Calu3 (cell line): ENCODE measurements around the gene ENDOG. TPM values are rescaled to one million over a fixed set of nuclear protein-coding genes. Genes with fewer than 3 reads are reported as not detected.
"Not testable (repeated sequence)": the region's sequence is repeated elsewhere in the genome, so short reads cannot be mapped to it uniquely, and the experiment has no call there.

Experiments used
- BruUV-seq: library from RNA; stranded (reverse); fragments of 400-500 nt; replicated peaks from 2 replicates; lab custom pipeline; 2021; lab: Mats Ljungman, UMichigan
- CTCF ChIA-PET: fragments of 300-600 bp; sonication (Branson Sonifier 250); formaldehyde crosslinking; loops from one replicate; lab custom pipeline; 2022; ENCODE audit warnings: antibody characterized with exemption; lab: Charles Lee
- DNase-seq: peaks from one replicate; pipeline ENCODE4 v3.0.0; 2022
- H3K27ac Mint-ChIP-seq: one replicate; pipeline ENCODE4 v1.8.0; 2022; ENCODE audit warnings: mixed read lengths; ENCODE audit not compliant: unreplicated experiment
- H3K27me3 Mint-ChIP-seq: one replicate; pipeline ENCODE4 v1.8.0; 2022; ENCODE audit warnings: mixed read lengths; ENCODE audit not compliant: unreplicated experiment
- H3K36me3 Mint-ChIP-seq: one replicate; pipeline ENCODE4 v1.8.0; 2022; ENCODE audit warnings: mild to moderate bottlenecking, moderate library complexity, mixed read lengths; ENCODE audit not compliant: insufficient read depth, unreplicated experiment
- H3K4me1 Mint-ChIP-seq: one replicate; pipeline ENCODE4 v1.8.0; 2022; ENCODE audit warnings: mild to moderate bottlenecking, low read depth, mixed read lengths; ENCODE audit not compliant: unreplicated experiment
- H3K4me3 Mint-ChIP-seq: one replicate; pipeline ENCODE4 v1.8.0; 2022; ENCODE audit warnings: mild to moderate bottlenecking, low read depth, moderate library complexity, mixed read lengths; ENCODE audit not compliant: unreplicated experiment
- H3K9me3 Mint-ChIP-seq: one replicate; pipeline ENCODE4 v1.8.0; 2022; ENCODE audit warnings: low read depth, mixed read lengths; ENCODE audit not compliant: unreplicated experiment
- intact Hi-C: fragments of 100-400 bp; cut with micrococcal nuclease; formaldehyde crosslinking; loops from one replicate; pipeline ENCODE4 v1.10.0; 2022; ENCODE audit not compliant: unreplicated experiment
- total RNA-seq: library from RNA; stranded (reverse); gene quantifications from 2 replicates; pipeline ENCODE4 v1.2.3, GENCODE V29; 2022
- TF ChIP-seq, protein P1 (sequence below): fragments of 200-600 bp; IDR thresholded peaks from one replicate; pipeline ENCODE4 v1.8.0; 2022; ENCODE audit warnings: antibody characterized with exemption; ENCODE audit not compliant: unreplicated experiment

The ENDOG gene
- total RNA-seq, 1 experiment from 2014 or later, result 15.2 TPM

- no TSS peak for BruUV-seq
- H3K4me1 Mint-ChIP-seq, result no peaks in the 10 kb centered on the region
- H3K4me3 Mint-ChIP-seq, result no peak overlapping the region
- H3K27me3 Mint-ChIP-seq, result no peaks in the 10 kb centered on the region
- no peak for DNase-seq
- TF ChIP-seq, protein P1, sequence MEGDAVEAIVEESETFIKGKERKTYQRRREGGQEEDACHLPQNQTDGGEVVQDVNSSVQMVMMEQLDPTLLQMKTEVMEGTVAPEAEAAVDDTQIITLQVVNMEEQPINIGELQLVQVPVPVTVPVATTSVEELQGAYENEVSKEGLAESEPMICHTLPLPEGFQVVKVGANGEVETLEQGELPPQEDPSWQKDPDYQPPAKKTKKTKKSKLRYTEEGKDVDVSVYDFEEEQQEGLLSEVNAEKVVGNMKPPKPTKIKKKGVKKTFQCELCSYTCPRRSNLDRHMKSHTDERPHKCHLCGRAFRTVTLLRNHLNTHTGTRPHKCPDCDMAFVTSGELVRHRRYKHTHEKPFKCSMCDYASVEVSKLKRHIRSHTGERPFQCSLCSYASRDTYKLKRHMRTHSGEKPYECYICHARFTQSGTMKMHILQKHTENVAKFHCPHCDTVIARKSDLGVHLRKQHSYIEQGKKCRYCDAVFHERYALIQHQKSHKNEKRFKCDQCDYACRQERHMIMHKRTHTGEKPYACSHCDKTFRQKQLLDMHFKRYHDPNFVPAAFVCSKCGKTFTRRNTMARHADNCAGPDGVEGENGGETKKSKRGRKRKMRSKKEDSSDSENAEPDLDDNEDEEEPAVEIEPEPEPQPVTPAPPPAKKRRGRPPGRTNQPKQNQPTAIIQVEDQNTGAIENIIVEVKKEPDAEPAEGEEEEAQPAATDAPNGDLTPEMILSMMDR, result no peak
- H3K27ac Mint-ChIP-seq, result no peak overlapping the region
- CTCF ChIA-PET, result no interaction called here
- intact Hi-C loops, result no loop called here
- no peaks in the 10 kb centered on the region for H3K9me3 Mint-ChIP-seq
- H3K36me3 Mint-ChIP-seq, result peaks cover 5% of the 10 kb centered on the region
These were observed 52.0 kb downstream of the ENDOG start for GRCh38 chr9:128870128-128870940.

DNA sequence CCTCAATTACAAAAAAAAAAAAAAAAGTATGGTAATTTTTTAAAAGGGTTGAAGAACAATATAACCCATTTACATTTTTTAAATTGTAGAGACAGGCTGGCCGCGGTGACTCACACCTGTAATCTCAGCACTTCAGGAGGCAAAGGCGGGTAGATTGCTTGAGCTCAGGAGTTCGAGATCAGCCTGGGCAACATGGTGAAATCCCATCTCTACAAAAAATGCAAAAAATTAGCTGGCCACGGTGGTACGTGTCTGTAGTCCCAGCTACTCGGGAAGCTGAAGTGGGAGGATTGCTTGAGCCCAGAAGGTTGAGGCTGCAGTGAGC lies 52.6 kb downstream of the ENDOG start:
- DNase-seq, CTCF ChIA-PET, H3K4me3 Mint-ChIP-seq, H3K27ac Mint-ChIP-seq, BruUV-seq, H3K9me3 Mint-ChIP-seq, H3K4me1 Mint-ChIP-seq, H3K27me3 Mint-ChIP-seq, intact Hi-C loops: not testable (repeated sequence)
- peaks cover 10% of the 10 kb centered on the region for H3K36me3 Mint-ChIP-seq

Other genes with a start within 250 kb of the ENDOG start
- 52.4 and 53.2 TPM in 2 replicates for gene DYNC2I2, start 161.7 kb upstream of the ENDOG start, total RNA-seq
- 321 and 367 TPM in 2 replicates for gene SET, start 129.3 kb upstream of the ENDOG start, total RNA-seq
- 6.8 and 7.7 TPM in 2 replicates for gene PKN3, start 116.0 kb upstream of the ENDOG start, total RNA-seq
- gene ZDHHC12, start 94.4 kb upstream of the ENDOG start, total RNA-seq, result 35.4 and 36.5 TPM in 2 replicates
- gene ZER1, start 46.6 kb upstream of the ENDOG start, total RNA-seq, result 15.2 and 20.2 TPM in 2 replicates
- gene TBC1D13, start 31.2 kb upstream of the ENDOG start, total RNA-seq, result 16.6 and 18.2 TPM in 2 replicates
- gene SPOUT1, start 11.3 kb downstream of the ENDOG start, total RNA-seq, result 35.8 and 46.8 TPM in 2 replicates
- gene KYAT1, start 63.5 kb downstream of the ENDOG start, total RNA-seq, result 3.7 and 4.1 TPM in 2 replicates
- gene LRRC8A, start 63.6 kb downstream of the ENDOG start, total RNA-seq, result 28.7 and 29.9 TPM in 2 replicates
- gene PHYHD1, start 102.5 kb downstream of the ENDOG start, total RNA-seq, result 0.66 TPM in 1 of 2 replicates, not detected in the other
- 14.6 and 14.7 TPM in 2 replicates for gene DOLK, start 129.1 kb downstream of the ENDOG start, total RNA-seq
- gene NUP188, start 129.2 kb downstream of the ENDOG start, total RNA-seq, result 34.3 and 49.6 TPM in 2 replicates
- 66.5 and 83.8 TPM in 2 replicates for gene SH3GLB2, start 209.8 kb downstream of the ENDOG start, total RNA-seq
- gene MIGA2, start 218.1 kb downstream of the ENDOG start, total RNA-seq, result 17.8 and 21.2 TPM in 2 replicates